HEK293 (cell line): Measurements from ENCODE around the gene PCDHA2.
"Not testable (repeated sequence)": the region's sequence is repeated elsewhere in the genome, so short reads cannot be mapped to it uniquely, and the experiment has no call there.

Experiments
- CTCF ChIP-seq: fragments of 450-650 bp; formaldehyde crosslinking; IDR thresholded peaks from 2 replicates; pipeline ENCODE4 v1.5.1; 2016; ENCODE audit warnings: missing biosample characterization, missing genetic modification characterization
- SALL2 ChIP-seq: fragments of 450-650 bp; formaldehyde crosslinking; IDR thresholded peaks from 2 replicates; pipeline ENCODE4 v1.5.0; 2017; ENCODE audit warnings: missing biosample characterization, mild to moderate bottlenecking, missing genetic modification characterization, borderline replicate concordance
- ZBTB10 ChIP-seq: fragments of 450-650 bp; formaldehyde crosslinking; IDR thresholded peaks from 2 replicates; pipeline ENCODE4 v1.5.1; 2016; ENCODE audit warnings: missing biosample characterization, missing genetic modification characterization
- ZBTB11 ChIP-seq: fragments of 450-650 bp; formaldehyde crosslinking; conservative IDR thresholded peaks from 2 replicates; pipeline ENCODE4 v1.5.1; 2016; ENCODE audit warnings: low read depth, missing biosample characterization, missing genetic modification characterization
- ZFP3 ChIP-seq: fragments of 450-650 bp; formaldehyde crosslinking; IDR thresholded peaks from 2 replicates; pipeline ENCODE4 v1.5.1; 2016; ENCODE audit warnings: low read depth, missing biosample characterization, missing genetic modification characterization
- ZNF140 ChIP-seq: fragments of 450-650 bp; formaldehyde crosslinking; IDR thresholded peaks from 2 replicates; pipeline ENCODE4 v1.5.1; 2016; ENCODE audit warnings: missing biosample characterization, missing genetic modification characterization
- ZNF335 ChIP-seq: fragments of 450-650 bp; formaldehyde crosslinking; conservative IDR thresholded peaks from 2 replicates; pipeline ENCODE4 v1.5.1; 2016; ENCODE audit warnings: missing biosample characterization, missing genetic modification characterization
- ZNF398 ChIP-seq: fragments of 450-650 bp; formaldehyde crosslinking; IDR thresholded peaks from 2 replicates; pipeline ENCODE4 v1.5.1; 2017; ENCODE audit warnings: missing biosample characterization, missing genetic modification characterization
- ZNF561 ChIP-seq: fragments of 450-650 bp; IDR thresholded peaks from 2 replicates; pipeline ENCODE4 v1.5.1; 2018; ENCODE audit warnings: missing biosample characterization, missing genetic modification characterization, borderline replicate concordance
- ZNF629 ChIP-seq: fragments of 450-650 bp; formaldehyde crosslinking; IDR thresholded peaks from 2 replicates; pipeline ENCODE4 v1.5.1; 2017; ENCODE audit warnings: missing biosample characterization, missing genetic modification characterization
- ZNF776 ChIP-seq: fragments of 450-650 bp; formaldehyde crosslinking; IDR thresholded peaks from 2 replicates; pipeline ENCODE4 v1.5.0; 2017; ENCODE audit warnings: missing biosample characterization, missing genetic modification characterization, borderline replicate concordance

GRCh38 chr5:140787422-140787821 lies 7.2 kb upstream of the PCDHA2 start:
- TF ChIP-seq CTCF (tag by site-specific recombination); ZBTB10 (tag by site-specific recombination); ZNF398 (tag by site-specific recombination); ZNF140 (tag by site-specific recombination); ZNF776 (tag by site-specific recombination); ZNF629 (tag by site-specific recombination); ZNF335 (tag by site-specific recombination); ZFP3 (tag by site-specific recombination); ZBTB11 (tag by site-specific recombination); SALL2; ZNF561: not testable (repeated sequence)
